Ovary (tissue), 9 donors: ENCODE results near the gene SMAD2. TPM values are rescaled to one million over a fixed set of nuclear protein-coding genes. Genes with fewer than 3 reads are reported as not detected.

Source experiments
- DNase-seq, 5 donors: peaks; one replicate each; pipeline ENCODE4 v3.0.0-alpha.2; 2019 to 2020
- H3K27ac ChIP-seq, 2 donors: fragments of 200-600 bp; one replicate each; pipeline versions ENCODE4 v1.5.1 to v1.8.0; 2019 to 2022
- H3K27me3 ChIP-seq: fragments of 200-600 bp; one replicate; pipeline ENCODE4 v1.8.0; 2022
- H3K36me3 ChIP-seq: fragments of 200-600 bp; sonication (generic); one replicate; pipeline ENCODE4 v1.5.1; 2019
- H3K4me1 ChIP-seq: one replicate; pipeline ENCODE4 v1.8.1; 2013; ENCODE audit warnings: mild to moderate bottlenecking, moderate library complexity; ENCODE audit not compliant: insufficient read depth
- H3K4me3 ChIP-seq: fragments of 200-600 bp; sonication (generic); one replicate; pipeline ENCODE4 v1.5.1; 2017
- H3K9me3 ChIP-seq, 2 donors: fragments of 200-600 bp in 1 of 2; sonication (generic) in 1 of 2; one replicate each; pipeline versions ENCODE4 v1.5.1 to v1.8.1; 2013 to 2019; ENCODE audit warnings: mild to moderate bottlenecking in 1 of 2, moderate library complexity in 1 of 2
- CTCF ChIP-seq, 3 donors: fragments of 450-650 bp in 2 of 3; fragments of 200-600 bp in 1 of 3; IDR thresholded peaks; one replicate each; pipeline versions ENCODE4 v1.5.1 to v1.8.0; 2016 to 2022; ENCODE audit warnings: antibody characterized with exemption in 3 of 3, mild to moderate bottlenecking in 1 of 3
- EP300 ChIP-seq: sonication (generic); formaldehyde crosslinking; IDR thresholded peaks from one replicate; pipeline ENCODE4 v1.6.1; 2017; ENCODE audit warnings: antibody characterized with exemption
- POLR2A ChIP-seq: fragments of 450-650 bp; IDR thresholded peaks from one replicate; pipeline ENCODE4 v1.6.1; 2017; ENCODE audit warnings: antibody characterized with exemption, mild to moderate bottlenecking, moderate library complexity
- WGBS, 3 donors: extraction: QIAGEN DNeasy Blood & Tissue Kit in 1 of 3; methylation state at CpG; one replicate each; pipeline versions ENCODE4 v1.1.5 to v1.1.7; 2013 to 2017; 5-methylcytosine and 5-hydroxymethylcytosine counted together
- intact Hi-C, 4 donors: fragments of 100-400 bp; cut with DNase I; formaldehyde crosslinking; loops; one replicate each; pipeline versions ENCODE4 v1.11.0 to v1.15.1; 2022 to 2023
- polyA plus RNA-seq, 2 donors: library from polyadenylated mRNA; stranded (reverse); fragments of 200-250 nt in 1 of 2; fragments of 350-450 nt in 1 of 2; fragmentation: Illumina TruSeq in 1 of 2; extraction: RNeasy Lipid Tissue Mini Kit (QIAGEN cat#74804) in 1 of 2; gene quantifications; one replicate each; pipeline ENCODE4 v1.2.3, GENCODE V29; 2013 to 2014
- total RNA-seq, 7 donors: library from RNA; depleted of rRNA in 2 of 7; stranded (reverse); fragments of >200 nt in 2 of 7; fragmentation: NEBNext Ultra II Directional in 3 of 7; extraction: Animal tissue kit (Norgen Biotek cat#: 25700) in 3 of 7; gene quantifications; one replicate each; pipeline versions ENCODE4 v1.1.0 to v1.2.4, GENCODE V29; 2016 to 2023
- donor health status: DM: no; HTN: no; CAD: no; lungs with moderate emphysema.
- donor health status: DM: no; HTN: no; CAD: no.
- donor health status: Bipolar disorder and iron deficiency.
- donor health status: DM: yes; HTN: yes; CAD: no.
- donor health status: DM: no; HTN: no; CAD: no.
- donor health status: DM: yes; HTN: yes; CAD: no.

Gene SMAD2
- total and polyA plus RNA-seq, 9 donors: 27.9 to 160 (median 130) TPM

- Histone ChIP-seq H3K4me1 (no peaks in the 10 kb centered on the region), H3K27ac (no peak overlapping the region), H3K4me3 (no peak overlapping the region), H3K27me3 (no peaks in the 10 kb centered on the region), H3K9me3 (peaks cover 0 to 14% of the 10 kb centered on the region in 2 donors), H3K36me3 (no peaks in the 10 kb centered on the region)
- TF ChIP-seq POLR2A (no peak), EP300 (no peak), CTCF (IDR thresholded peaks at IDR 0.05) (no peak)
- DNase-seq: no peak
- 98% methylated on average over 3 of the region's 3 CpGs for WGBS, 3 donors
- intact Hi-C loops: no loop called here
These were observed 71.9 kb downstream of the SMAD2 start for GRCh38 chr18:47858607-47859006.

- intact Hi-C loops: no loop called here
- no peak for DNase-seq
These were observed 82.8 kb downstream of the SMAD2 start for GRCh38 chr18:47847635-47848034.

GRCh38 chr18:47846431-47846830 is 84.0 kb downstream of the SMAD2 start:
- TF ChIP-seq POLR2A: no peak
- no peak for TF ChIP-seq CTCF (IDR thresholded peaks at IDR 0.05)
- no peak for TF ChIP-seq EP300
- H3K27me3 ChIP-seq: no peaks in the 10 kb centered on the region
- H3K4me3 ChIP-seq: no peak overlapping the region
- no peaks in the 10 kb centered on the region for H3K4me1 ChIP-seq
- DNase-seq: no peak
- WGBS, 3 donors: 94 to 98% (median 98%) methylated on average over 2 of the region's 2 CpGs
- H3K36me3 ChIP-seq: no peaks in the 10 kb centered on the region
- no peak overlapping the region for H3K27ac ChIP-seq
- H3K9me3 ChIP-seq: no peaks in the 10 kb centered on the region
- intact Hi-C loops: no loop called here

More at GRCh38 chr18:47847635-47848034, 82.8 kb downstream of the SMAD2 start:
- H3K27me3 ChIP-seq: no peaks in the 10 kb centered on the region
- H3K27ac ChIP-seq: no peak overlapping the region
- H3K4me3 ChIP-seq: no peak overlapping the region
- no peaks in the 10 kb centered on the region for H3K4me1 ChIP-seq
- TF ChIP-seq EP300 (no peak), CTCF (IDR thresholded peaks at IDR 0.05) (no peak), POLR2A (no peak)
- H3K9me3 ChIP-seq: no peaks in the 10 kb centered on the region
- no peaks in the 10 kb centered on the region for H3K36me3 ChIP-seq

- Histone ChIP-seq H3K27ac (no peak overlapping the region), H3K27me3 (no peaks in the 10 kb centered on the region), H3K9me3 (no peaks in the 10 kb centered on the region), H3K4me1 (no peaks in the 10 kb centered on the region), H3K36me3 (no peaks in the 10 kb centered on the region), H3K4me3 (no peak overlapping the region)
- TF ChIP-seq EP300 (no peak), POLR2A (no peak), CTCF (IDR thresholded peaks at IDR 0.05) (no peak)
- WGBS, 3 donors: 97 to 98% (median 97%) methylated on average over 5 of the region's 5 CpGs
- intact Hi-C loops: no loop called here
- DNase-seq: no peak
These were observed 85.5 kb downstream of the SMAD2 start for GRCh38 chr18:47844828-47845498.
